ENCODE data around the gene ZNF436.

DNA sequence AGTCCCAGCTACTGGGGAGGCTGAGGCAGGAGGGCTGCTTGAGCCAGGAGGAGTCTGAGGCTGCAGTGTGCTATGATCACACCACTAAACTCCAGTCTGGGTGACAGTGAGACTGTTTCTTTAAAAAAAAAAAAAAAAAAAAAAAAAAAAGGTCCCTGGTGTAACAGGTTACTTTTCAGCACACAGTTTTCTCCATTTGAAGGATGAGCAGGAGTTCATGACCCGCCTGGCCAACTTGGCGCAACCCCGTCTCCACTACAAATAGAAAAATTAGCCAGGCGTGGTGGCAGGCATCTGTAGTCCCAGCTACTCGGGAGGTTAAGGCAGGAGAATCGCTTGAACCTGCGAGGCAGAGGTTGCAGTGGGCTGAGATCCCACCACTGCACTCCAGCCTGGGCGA is 37.9 kb downstream of the ZNF436 start:
- TF ChIP-seq, protein P1, sequence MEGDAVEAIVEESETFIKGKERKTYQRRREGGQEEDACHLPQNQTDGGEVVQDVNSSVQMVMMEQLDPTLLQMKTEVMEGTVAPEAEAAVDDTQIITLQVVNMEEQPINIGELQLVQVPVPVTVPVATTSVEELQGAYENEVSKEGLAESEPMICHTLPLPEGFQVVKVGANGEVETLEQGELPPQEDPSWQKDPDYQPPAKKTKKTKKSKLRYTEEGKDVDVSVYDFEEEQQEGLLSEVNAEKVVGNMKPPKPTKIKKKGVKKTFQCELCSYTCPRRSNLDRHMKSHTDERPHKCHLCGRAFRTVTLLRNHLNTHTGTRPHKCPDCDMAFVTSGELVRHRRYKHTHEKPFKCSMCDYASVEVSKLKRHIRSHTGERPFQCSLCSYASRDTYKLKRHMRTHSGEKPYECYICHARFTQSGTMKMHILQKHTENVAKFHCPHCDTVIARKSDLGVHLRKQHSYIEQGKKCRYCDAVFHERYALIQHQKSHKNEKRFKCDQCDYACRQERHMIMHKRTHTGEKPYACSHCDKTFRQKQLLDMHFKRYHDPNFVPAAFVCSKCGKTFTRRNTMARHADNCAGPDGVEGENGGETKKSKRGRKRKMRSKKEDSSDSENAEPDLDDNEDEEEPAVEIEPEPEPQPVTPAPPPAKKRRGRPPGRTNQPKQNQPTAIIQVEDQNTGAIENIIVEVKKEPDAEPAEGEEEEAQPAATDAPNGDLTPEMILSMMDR (IDR thresholded peaks at IDR 0.05): no peak
- TF ChIP-seq POLR2A (IDR thresholded peaks at IDR 0.05): no peak
- no peak for TF ChIP-seq EP300 (IDR thresholded peaks at IDR 0.05; ENCODE audit: low read depth)

All from transverse colon (tissue), 3 donors.